ENCODE measurements around the gene CCKAR.

Gene CCKAR

DNA sequence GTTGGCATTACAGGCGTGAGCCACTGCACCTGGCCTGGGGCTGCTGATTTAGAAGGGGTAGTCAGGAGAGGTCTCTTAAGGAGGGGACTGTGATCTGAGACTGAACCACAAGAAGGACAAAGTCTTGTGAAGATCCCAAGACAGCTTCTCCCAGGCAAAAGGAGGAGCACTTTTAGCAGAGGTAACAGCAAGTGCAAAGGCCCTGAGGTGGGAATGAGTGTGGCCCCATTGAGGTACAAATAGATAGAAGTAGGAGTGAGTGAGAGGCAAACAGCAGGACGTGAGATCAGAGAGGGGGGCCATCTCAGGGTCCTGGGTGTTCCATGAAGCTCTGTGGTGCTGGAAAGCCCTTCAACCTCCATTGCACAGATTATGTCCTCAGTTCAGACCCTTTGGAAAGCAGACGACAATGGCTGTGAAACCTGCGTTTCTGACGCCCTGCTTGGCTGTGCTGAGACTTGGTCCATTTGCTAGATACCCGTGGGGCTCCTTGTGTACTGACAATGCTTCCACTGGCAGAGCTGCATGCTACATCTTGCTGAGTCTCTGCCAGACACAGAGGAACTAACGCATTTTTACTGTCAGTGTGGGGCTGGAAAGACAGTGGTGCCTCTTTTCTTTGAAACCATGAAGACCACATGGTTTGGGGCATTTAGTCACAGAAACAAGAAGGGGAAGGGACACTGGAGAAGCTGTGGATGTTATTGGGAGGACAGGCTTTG is 1.3 kb upstream of the CCKAR start:
- DNase-seq (ENCODE audit: low read depth in 2 of 2, low spot score in 1 of 2) = no peak

DNA sequence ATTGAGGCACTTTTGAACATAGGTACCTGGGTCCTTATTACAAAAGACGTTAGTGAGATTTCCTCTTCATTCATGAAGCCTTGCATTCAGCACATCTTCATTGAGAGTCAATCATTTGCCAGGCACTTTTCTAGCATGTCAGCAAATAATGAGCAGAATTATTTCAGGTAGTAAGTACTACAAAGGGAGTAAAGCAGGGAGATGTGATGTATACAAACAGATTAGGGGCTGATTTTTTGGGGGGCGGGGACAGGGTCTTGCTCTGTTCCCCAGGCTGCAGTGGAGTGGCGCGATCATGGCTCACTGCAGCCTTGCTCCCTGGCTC is 638 bp upstream of the CCKAR start:
- DNase-seq (ENCODE audit: low read depth in 2 of 2, low spot score in 1 of 2) = no peak

DNA sequence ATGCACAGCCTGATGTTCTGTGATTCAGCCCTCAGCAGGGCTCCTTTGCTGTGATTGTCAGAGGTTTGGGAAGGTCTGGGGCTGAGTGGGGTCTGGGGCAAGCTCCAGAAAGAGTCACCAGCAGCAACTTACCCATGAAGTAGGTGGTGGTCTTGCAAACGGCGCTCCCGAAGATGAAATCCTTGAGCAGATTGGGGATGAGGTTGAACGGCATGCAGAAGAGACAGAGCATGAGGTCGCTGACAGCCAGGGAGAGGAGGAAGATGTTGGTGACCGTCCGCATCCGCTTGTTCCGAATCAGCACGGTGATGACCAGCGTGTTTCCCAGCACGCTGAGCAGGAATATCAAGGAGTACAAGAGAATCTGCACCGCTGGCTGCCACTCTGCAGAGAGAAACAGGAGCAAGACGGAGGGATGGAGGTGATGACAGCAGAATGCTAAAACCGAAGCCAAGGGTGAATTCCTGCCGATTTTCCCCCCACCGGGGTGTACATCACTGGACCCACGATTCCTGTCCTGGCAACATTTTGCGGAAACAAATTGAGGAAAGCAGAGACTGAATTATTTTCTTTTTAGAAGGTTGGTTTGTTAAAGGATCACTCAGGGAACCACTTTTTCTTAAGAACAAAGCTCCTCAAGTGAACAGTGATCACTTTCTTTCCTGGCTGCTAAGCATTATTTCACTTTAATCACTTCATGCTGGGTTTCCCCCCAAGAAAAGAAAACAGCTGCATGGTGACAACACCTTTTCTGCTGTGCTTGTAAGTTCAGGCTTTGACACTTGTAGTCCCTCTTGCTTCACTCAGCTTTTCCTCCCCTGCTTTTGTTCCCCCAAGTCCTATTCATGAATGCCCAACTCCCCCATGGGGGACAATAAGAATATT is 941 bp downstream of the CCKAR start:
- no peak for DNase-seq (ENCODE audit: low read depth in 2 of 2, low spot score in 1 of 2)

DNA sequence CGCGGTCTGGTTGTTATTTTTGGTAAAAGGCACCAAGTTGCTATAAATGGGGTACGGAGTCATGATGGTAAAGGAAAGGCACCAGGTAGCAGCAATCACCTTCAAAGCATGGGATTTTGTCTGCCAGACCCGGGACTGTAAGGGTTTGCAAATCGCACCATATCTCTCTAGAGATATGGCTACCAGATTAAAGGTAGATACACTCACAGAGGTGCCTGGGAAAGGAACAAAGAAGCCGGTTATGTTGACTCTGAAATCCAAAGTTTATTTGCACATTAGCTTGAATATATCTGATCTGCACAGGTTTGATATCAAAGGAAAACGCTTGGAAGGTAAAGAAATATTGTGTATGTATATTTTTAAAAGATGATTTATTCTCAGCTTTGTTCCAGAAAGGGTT is 4.6 kb downstream of the CCKAR start:
- DNase-seq (ENCODE audit: low read depth in 2 of 2, low spot score in 1 of 2) = no peak

DNA sequence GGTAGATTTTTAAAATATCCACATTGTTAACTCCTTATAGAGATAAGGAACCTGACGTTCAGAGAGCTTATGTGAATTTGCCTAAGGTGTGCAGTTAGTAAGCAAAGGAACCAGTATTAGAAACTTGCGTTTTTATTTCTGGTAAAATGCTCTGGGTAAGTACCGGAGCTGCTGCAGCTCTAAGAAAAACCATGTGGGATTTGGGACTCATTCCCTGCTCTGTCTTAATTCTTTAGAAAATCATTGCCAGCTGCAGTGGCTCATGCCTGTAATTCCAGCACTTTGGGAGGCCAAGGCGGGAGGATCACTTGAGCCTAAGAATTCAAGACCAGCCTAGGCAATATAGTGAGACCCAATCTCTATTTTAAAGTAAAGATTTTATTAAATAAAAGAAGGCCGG is 5.8 kb downstream of the CCKAR start:
- DNase-seq (ENCODE audit: low read depth in 2 of 2, low spot score in 1 of 2) = no peak

DNA sequence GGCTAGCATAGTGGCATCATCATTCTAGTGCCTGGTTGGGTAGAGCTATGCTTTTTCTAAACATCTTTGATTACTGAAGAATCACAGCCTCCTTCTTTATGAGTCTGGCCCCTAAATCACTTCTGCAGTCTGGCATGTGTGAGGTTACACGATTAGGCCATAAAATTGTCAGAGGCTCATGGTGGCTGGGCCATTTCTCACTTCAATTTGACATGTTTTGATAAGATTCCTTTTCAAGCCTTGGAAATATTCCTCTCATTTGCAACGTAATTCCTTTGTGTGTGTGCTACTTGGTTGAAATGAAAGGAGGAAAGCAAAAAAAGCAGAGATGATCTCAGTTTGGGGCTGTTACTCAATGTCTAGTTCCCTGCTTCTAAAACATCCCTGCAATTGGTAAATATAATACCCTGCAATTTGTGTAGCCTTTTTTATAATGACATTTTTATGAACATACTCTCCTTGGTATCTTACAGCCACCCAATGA is 6.2 kb downstream of the CCKAR start:
- no peak for DNase-seq (ENCODE audit: low read depth in 2 of 2, low spot score in 1 of 2)

DNA sequence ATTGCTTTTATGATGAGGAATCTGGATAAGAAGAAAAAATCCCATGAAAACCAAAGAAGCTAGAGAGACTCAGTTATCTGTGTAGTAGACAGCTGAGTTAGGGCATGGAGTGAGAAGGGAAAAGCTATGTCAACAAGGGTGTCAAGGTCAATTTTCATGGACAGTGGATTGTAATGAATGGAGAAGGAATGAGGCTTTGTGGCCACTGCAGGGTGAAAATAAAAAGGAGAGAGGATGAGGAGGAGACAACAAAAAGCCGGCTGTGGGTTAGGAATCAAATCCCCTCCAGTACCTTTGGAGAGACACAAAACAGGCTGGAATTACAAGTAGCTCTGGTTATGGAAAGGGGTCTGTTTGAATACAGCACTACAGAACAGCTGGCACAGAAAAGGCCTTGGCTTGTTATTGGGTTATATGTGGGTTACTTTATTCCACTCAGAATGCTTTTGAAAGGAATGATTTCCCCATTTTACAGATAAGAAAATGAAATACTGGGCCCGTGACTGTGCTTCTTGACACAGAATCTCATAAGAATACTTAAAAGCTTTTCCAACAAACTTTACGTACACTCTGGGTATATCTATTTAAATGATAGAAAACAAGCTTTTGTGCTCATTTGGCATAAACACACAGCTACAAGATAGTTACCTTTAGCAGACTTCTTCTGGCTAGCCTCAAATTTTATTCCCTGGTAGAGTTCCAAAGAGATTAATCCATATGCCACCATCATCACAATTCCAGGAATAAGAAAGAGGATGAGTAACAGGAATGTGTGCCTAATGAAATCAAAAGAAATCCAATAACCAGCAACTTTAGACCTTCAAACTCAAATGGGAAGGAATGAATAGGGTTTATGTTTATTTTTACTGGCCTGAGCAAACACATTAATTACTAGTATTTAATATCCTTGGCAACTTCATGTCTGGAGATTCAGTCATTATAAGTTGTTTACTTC is 7.5 kb downstream of the CCKAR start:
- DNase-seq (ENCODE audit: low read depth in 2 of 2, low spot score in 1 of 2) = no peak

DNA sequence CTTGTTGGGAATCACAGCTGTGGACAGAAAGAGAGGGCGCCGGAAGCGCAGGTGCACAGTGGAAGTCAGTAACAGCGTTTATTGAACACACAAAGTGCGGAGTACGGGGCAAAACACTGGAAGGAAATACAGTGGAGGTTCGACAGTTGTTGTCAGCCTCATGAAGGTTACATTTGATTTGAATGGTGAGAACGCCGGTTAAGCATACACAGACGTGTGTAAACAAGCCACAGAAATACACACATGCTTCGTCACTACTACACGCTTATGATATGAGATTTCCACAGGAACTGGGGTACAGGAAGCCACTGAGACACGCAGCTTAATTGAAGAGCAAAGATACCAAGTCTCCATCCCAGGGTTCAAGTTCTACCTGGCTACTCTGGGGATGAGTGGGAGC is 12.0 kb downstream of the CCKAR start:
- DNase-seq (ENCODE audit: low read depth in 2 of 2, low spot score in 1 of 2) = no peak

DNA sequence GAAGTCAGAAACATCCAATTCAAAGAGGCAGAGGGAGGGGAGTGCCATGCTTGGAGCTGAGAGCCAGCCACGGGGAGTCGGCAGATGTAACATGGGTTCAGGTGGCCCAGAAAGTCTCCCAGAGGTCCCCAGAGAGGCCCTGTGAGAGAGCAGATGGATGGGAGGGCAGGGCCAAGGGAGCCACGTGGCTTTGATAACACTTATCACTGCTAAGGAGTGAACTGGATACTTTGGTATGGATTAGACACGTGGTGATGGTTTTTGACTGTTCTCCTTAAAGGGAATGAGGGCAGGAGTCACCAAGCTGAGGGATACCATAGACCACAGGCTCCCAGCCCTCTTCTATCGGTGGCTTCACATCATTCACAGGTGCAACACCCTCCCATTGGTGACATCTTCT is 13.7 kb downstream of the CCKAR start:
- no peak for DNase-seq (ENCODE audit: low read depth in 2 of 2, low spot score in 1 of 2)

DNA sequence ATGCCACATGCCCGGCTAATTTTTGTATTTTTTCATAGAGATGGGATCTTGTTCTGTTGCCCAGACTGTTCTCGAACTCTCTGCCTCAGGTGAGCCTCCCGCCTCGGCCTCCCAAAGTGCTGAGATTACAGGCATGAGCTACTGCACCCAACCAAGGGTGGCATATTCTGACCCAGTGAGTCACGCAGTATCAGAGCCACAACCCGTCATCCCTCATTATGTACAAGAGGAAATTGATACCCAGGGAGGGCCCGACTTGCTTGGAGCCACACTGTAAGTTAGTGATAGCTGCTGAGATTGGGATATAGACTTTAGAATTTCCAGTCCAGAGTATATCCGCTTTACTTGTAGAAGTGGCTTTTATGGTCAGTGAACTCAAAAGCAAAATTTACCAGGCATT is 14.6 kb downstream of the CCKAR start:
- DNase-seq (ENCODE audit: low read depth in 2 of 2, low spot score in 1 of 2) = no peak

DNA sequence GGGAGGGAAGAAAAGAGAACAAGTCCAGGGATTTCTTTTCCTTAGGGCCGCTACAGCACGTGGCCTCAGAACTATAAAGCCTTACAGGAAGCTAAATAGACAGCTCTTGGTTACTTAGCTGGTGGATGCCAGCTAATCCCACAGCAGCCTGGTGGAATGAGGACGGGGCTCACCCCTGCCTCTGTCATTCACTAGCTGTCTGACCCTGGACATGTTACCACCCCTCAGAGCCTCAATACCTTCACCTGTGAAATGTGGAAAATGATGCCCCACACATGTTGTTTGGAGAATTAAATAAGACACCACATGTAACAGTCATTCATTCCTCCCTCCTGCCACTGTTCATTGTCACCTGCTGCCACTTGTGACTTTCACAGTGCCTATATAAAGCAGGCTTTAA is 15.7 kb downstream of the CCKAR start:
- DNase-seq (ENCODE audit: low read depth in 2 of 2, low spot score in 1 of 2) = no peak

DNA sequence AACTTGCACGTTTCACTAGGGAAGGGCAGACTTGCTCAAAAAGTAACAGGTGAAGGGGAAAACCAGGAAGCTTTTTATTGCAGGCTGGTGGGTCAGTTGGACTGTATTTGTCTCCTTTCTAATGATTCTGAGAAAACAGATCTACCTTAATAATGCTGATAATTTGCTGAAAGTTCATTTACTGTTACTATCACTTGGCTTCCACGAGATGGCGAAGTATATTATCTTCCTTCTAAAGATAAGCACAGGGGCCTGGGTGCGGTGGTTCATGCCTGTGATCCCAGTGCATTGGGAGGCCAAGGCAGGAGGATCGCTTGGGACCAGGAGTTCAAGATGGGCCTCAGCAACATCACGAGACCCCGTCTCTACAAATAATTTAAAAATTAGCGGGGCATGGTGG is 16.4 kb downstream of the CCKAR start:
- DNase-seq (ENCODE audit: low read depth in 2 of 2, low spot score in 1 of 2) = no peak

DNA sequence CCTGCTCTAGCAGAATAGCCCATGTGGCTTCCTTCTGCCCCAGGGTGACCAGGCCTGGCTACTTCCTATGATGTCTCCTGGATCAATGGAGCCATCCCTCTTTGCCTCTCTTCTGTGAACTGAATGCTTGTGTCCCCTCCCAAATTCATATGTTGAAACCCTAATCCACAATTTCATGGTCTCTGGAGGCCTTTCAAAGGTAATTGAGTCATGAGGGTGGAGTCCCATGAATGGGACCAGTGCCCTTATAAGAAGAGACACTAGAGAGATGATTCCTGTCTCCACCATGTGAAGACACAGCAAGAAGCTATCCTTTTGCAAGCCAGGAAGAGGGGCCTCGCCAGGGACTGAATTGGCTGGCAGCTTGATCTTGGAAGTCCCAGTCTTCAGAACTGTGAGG is 18.4 kb downstream of the CCKAR start:
- DNase-seq (ENCODE audit: low read depth in 2 of 2, low spot score in 1 of 2) = no peak

DNA sequence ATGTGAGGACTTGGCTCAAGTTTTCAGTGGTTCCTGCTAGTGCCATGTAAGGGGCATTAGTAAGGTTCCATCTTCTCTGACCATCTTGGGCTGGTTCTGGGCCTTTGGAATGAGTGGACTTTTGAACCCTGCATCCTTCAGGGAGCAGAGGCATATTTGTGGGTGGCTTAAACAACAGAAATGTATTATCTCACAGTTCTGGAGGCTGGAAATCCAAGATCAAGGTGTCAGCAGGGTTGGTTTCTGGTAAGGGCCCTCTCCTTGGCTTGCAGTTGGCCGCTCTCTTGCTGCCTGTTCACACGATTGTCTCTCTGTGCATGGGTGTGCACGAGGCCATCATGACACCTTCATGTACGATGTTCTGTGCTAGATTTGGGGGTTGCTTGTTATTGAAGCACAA is 21.3 kb downstream of the CCKAR start:
- no peak for DNase-seq (ENCODE audit: low read depth in 2 of 2, low spot score in 1 of 2)

DNA sequence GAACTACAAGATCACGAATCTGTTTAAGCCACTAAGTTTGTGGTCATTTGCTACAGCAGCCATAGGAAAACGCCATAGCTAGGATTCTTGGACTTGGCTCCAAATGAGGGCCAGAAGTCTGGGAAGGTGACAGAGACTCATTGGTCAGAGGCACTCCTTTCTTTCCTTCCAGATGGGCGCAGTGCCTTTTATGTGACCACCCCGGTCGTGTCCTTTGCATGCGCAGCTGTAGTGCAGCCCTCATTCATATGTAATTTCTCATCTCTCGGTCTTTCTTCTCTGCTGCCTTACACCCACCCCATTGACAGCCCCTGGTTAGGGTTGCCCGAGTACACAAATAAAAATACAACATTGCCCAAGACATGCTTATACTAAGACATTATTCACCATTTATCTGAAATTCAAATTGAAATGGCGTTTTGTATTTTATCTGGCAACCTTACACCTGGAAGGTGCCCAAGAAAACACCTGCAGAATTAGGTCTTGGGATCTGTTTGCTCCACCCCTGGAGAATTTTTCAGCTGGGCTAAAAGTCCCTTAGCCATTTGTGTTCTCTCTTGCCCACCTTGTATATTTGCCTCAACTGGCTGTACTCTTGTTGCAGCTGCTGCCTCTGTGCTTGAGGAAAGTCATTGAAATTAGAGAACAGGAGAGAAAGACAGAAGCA is 21.9 kb downstream of the CCKAR start:
- no peak for DNase-seq (ENCODE audit: low read depth in 2 of 2, low spot score in 1 of 2)

DNA sequence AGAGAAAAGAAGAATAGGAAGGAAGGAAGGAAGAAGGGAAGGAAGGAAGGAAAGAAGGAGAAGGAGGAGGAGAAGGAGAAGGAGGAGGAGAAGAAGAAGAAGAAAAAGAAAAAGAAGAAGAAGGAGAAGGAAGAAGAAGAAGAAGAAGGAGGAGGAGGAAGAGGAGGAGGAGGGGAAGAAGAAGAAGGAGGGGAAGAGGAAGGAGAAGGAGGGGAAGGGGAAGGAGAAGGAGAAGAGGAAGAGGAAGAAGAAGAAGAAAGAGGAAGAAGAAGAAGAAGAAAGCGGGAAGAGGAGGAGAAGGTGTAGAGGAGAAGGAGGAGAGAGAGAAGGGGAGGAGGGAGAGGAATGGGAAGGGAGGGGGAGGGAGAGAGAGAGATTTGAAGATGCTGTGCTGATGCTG is 22.6 kb downstream of the CCKAR start:
- DNase-seq (ENCODE audit: low read depth in 2 of 2, low spot score in 1 of 2) = no peak

DNA sequence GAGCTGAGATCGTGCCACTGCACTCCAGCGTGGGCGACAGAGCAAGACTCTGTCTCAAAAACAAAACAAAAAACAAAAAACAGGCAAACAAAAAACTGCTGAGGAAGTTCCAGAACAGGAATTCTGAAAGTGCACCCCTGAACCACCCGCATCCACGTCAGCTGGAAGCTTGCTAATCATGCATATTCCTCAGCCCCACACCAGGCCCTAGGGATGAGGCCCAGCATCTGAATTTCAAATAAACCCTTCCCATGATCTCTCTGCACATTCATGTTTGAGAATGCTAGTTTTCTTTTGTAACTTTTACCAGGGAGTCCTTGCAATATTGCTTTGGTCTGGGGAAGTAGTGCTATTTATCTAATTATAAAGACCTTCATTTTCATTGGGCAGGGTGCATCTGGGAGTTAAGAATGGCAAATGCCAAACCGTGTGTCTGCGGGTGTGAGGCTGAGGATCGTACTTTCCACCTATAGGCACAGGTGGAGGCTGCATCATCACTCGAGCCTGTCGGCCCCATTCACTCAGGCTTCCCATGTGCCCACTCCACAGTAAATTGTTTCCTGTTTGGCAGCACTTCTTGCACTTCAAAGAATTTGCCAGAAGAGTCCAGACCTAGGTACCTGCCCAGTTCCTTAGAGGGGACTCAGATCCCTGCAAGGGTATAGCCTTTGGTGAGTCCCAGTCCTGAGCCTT is 23.6 kb downstream of the CCKAR start:
- no peak for DNase-seq (ENCODE audit: low read depth in 2 of 2, low spot score in 1 of 2)

DNA sequence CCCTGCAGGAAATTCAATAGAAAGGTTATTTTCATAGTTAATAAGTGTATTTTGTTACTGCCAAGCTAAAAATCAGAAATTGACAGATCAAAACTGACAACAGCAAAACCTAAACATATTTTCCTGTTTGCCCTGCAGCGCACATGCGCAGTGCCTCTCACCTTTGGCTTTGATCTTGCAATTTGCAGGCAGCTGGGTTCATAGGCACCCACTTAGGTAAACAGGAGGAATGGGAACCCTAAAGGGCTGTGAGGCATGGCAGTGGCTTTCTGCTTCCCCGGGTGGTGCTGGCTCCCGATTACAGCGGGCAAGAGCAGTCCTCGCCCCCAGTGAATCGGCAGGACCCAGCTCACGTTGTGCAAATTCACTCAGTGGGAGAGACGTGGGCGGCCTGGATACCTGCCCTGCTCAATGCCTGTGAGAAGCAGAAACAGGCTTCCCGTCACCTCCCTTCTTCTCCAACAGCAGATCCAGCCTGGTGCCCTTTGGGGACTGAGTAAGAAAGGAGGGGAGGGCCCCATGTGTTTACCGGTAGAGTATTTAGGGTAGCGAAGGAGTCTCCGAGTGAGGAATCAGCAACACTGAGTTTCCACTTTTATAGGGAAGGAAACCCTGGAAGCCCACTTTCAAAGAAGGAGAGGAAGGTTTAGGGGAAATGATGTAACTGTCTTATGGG is 25.7 kb downstream of the CCKAR start:
- no peak for DNase-seq (ENCODE audit: low read depth in 2 of 2, low spot score in 1 of 2)

DNA sequence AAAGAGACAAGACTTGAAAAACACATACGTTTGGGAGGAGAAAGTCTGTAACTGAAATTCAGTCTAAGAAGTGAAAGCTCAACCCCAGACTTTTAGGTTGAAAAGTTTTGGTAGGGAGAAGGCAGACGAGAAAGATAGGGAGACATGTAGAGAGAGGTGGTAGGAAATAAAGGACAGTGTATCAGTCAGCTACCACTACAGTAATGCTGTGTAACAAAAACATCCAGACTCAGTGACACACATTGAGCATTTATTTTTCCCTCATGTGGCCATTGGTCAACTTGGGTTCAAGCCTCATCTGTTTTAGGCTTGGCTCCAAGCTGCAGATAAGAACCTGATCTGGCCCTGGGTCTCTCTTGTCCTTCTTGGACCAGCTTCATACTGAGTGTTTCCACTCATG is 26.9 kb downstream of the CCKAR start:
- no peak for DNase-seq (ENCODE audit: low read depth in 2 of 2, low spot score in 1 of 2)

DNA sequence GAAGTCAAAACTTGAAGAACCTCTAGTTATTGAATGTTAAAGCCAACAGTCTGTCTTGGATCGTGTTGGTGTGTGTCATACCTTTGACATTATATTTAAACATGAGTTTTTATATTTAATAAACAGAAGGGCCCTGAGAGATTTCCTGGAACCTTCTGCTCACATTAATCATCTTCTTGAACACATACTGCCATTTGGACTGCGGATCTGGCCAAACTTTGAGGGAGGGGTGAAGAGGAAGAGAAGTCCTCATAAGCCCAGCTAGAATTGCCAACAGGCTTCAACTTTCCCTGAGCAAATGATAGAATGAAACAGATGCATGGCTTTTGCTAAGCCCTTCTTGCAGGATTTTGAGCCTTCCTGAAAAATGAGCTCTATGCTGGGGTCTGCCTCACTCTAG is 27.4 kb downstream of the CCKAR start:
- DNase-seq (ENCODE audit: low read depth in 2 of 2, low spot score in 1 of 2) = no peak
